HG03066 (cell line): ENCODE results near the gene ST8SIA5.

Experiments
- ATAC-seq: cut with Tn5 transposase; IDR thresholded peaks from one replicate; pipeline ENCODE4 v1.9.1; 2021; ENCODE audit warnings: low read depth; ENCODE audit not compliant: unreplicated experiment

ST8SIA5 gene

GRCh38 chr18:46677611-46678010, 79.2 kb downstream of the ST8SIA5 start:
- ATAC-seq, result no peak

GRCh38 chr18:46676182-46676835, 80.5 kb downstream of the ST8SIA5 start:
- ATAC-seq, result no peak

GRCh38 chr18:46675112-46675511, 81.7 kb downstream of the ST8SIA5 start:
- no peak for ATAC-seq

GRCh38 chr18:46672062-46672970, 84.5 kb downstream of the ST8SIA5 start:
- ATAC-seq, result no peak

GRCh38 chr18:46668694-46669093, 88.2 kb downstream of the ST8SIA5 start:
- no peak for ATAC-seq

- ATAC-seq, result no peak
Observed at GRCh38 chr18:46668135-46668534, 88.7 kb downstream of the ST8SIA5 start.

- no peak for ATAC-seq
Observed at GRCh38 chr18:46663539-46663938, 93.3 kb downstream of the ST8SIA5 start.

- ATAC-seq, result no peak
Observed at GRCh38 chr18:46660957-46661749, 95.7 kb downstream of the ST8SIA5 start.

GRCh38 chr18:46659484-46659883, 97.4 kb downstream of the ST8SIA5 start:
- no peak for ATAC-seq

GRCh38 chr18:46657115-46657955, 99.5 kb downstream of the ST8SIA5 start, which contains the start of gene LOXHD1:
TSS of gene LOXHD1 (minus strand) at chr18:46657220. CDS start at chr18:46657033, 187 bp downstream.
- no peak for ATAC-seq

- ATAC-seq, result no peak
Observed at GRCh38 chr18:46656326-46657114, 100.3 kb downstream of the ST8SIA5 start.

- ATAC-seq, result no peak
Observed at GRCh38 chr18:46652372-46652771, 104.5 kb downstream of the ST8SIA5 start.

- no peak for ATAC-seq
Observed at GRCh38 chr18:46650681-46651080, 106.2 kb downstream of the ST8SIA5 start.

GRCh38 chr18:46649071-46649862, 107.6 kb downstream of the ST8SIA5 start:
- ATAC-seq, result no peak

GRCh38 chr18:46646468-46646867, 110.4 kb downstream of the ST8SIA5 start:
- no peak for ATAC-seq

- no peak for ATAC-seq
Observed at GRCh38 chr18:46642561-46642960, 114.3 kb downstream of the ST8SIA5 start.

GRCh38 chr18:46641917-46642316, 114.9 kb downstream of the ST8SIA5 start:
- ATAC-seq, result no peak

- no peak for ATAC-seq
Observed at GRCh38 chr18:46639386-46639785, 117.5 kb downstream of the ST8SIA5 start.
